NB4 (cell line): ENCODE measurements around the gene FEM1B.

Experiments used
- CTCF ChIP-seq: IDR thresholded peaks from one replicate; pipeline ENCODE4 v1.5.1; 2012; ENCODE audit warnings: low read depth, low read length
- POLR2A ChIP-seq: IDR thresholded peaks from 2 replicates; pipeline ENCODE4 v1.6.1; 2011; ENCODE audit warnings: mild to moderate bottlenecking; ENCODE audit not compliant: insufficient read length; ENCODE audit errors: extremely low read depth

GRCh38 chr15:68333775-68334470 lies 56.4 kb downstream of the FEM1B start:
- TF ChIP-seq POLR2A (no peak), CTCF (no peak)
